GM21528 (cell line): ENCODE results near the gene CEMIP.

Experiments
- ATAC-seq: cut with Tn5 transposase; IDR thresholded peaks from one replicate; pipeline ENCODE4 v1.9.1; 2021; ENCODE audit warnings: mild to moderate bottlenecking, moderate library complexity; ENCODE audit not compliant: unreplicated experiment, low FRiP score

Gene CEMIP

GRCh38 chr15:80816049-80816653, 37.0 kb downstream of the CEMIP start:
- no peak for ATAC-seq

DNA sequence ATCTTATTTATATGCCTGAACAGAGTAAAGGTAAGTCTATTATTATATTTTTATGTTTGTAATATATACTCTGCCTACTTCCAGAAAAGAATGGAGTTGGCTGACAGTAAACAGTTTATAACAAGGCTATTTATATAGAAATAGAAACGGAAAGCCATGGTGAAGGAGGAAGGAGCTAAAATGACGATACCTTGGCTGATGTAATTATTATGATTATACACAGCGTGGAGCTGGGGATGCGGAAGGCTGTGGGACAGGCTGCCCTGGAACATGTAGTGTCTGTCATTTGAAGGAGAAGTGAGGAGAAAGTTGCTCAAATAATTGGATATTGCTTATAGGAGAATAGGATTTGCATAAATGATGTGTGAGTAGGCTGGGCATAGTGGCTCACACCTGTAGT, 37.8 kb downstream of the CEMIP start:
- no peak for ATAC-seq

- no peak for ATAC-seq
Observed at GRCh38 chr15:80817901-80818300, 38.7 kb downstream of the CEMIP start.

DNA sequence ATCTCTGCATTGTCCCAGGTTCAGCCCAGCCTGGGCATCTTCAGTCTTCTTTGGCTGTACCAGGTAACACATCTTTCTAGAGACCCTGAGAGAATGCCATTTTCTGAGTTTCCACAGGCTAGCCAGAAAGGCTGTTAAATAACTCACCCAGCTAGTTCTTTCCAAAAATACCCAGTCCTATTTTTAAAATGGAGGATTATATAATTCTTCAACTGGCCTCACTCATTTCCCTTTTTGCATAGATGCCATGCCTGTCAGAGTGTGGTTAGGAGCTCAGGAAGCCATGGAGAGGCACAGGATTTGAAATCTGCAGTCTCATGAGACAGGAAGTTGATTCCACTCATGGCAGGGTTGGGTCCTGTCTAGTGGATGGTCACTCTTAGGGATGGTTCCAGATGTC, 39.8 kb downstream of the CEMIP start:
- ATAC-seq = no peak

- no peak for ATAC-seq
Observed at GRCh38 chr15:80820092-80820491, 40.9 kb downstream of the CEMIP start.

DNA sequence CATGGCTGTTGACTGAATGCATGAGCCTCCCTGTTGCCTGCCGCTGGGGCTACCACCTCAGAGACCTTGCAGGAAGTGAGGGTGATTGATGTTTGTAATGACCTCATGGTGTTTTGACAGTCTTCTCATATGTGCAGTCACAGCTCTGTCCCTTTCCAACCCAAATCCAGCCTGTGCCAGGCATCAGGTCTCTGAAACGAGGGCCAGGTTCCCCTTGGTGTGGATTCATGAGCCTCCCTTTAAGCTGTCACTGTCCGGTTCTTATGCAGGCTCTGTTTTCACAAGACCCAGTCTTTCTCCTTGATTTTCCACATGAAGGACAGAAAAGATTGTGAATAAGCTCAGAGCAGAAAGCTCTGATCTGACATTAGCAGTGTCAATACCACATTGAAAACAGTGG, 43.1 kb downstream of the CEMIP start:
- ATAC-seq = no peak

- no peak for ATAC-seq
Observed at GRCh38 chr15:80822676-80823075, 43.5 kb downstream of the CEMIP start.

- no peak for ATAC-seq
Observed at GRCh38 chr15:80823120-80823519, 44.0 kb downstream of the CEMIP start.

DNA sequence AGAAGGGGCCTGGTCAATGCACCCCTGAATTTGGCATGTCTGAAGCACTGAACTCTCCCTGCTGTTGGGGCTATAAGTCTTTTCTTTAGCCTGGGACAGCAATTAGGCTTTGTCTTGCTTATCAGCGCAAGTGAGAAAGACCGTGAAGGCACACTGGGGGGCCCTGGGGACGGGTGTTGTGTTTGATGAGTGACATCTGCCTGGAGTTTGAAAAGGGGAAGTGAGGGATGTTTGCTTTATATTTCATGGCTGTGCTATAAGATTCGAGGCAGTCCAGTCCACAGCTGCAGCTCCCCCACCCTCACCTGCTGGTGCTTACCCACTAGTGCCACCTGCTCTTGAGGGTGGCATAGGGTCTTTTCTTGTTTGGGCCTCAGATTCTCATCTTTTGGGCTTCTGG, 44.8 kb downstream of the CEMIP start:
- ATAC-seq = no peak

DNA sequence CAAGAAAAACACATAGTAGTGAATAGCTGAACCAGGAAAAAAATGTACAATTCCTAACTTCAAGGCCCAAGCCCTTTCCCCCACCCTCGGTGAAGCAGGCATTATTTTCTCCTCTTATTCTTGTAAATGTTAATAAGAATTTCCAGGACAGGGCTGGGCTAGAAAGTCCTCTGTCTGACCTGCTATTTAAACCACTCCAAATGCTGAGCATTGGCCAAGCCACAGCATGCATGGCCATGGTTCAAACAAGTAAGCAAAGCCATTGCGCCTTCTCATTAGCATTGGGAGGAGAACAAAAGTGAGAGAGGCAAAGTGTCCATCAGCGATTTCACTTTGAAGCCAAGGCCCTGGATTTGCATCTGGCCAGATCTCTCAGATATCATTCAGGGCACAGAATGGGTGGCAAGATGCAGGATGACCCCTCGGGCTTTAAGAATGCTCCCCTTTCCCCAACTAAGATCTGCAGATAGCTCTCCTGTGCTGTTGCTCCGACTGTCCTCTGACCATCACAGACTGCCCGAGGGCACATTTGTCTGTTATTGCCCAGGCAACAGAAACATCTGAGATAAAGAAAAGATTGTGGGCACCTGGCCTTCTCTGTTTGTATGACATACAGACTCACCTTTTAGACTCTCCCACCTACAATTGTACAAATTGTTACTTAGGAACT, 46.3 kb downstream of the CEMIP start:
- no peak for ATAC-seq

- ATAC-seq = no peak
Observed at GRCh38 chr15:80828796-80829195, 49.6 kb downstream of the CEMIP start.

- no peak for ATAC-seq
Observed at GRCh38 chr15:80830677-80831076, 51.5 kb downstream of the CEMIP start.

- ATAC-seq = no peak
Observed at GRCh38 chr15:80831192-80831591, 52.0 kb downstream of the CEMIP start.

DNA sequence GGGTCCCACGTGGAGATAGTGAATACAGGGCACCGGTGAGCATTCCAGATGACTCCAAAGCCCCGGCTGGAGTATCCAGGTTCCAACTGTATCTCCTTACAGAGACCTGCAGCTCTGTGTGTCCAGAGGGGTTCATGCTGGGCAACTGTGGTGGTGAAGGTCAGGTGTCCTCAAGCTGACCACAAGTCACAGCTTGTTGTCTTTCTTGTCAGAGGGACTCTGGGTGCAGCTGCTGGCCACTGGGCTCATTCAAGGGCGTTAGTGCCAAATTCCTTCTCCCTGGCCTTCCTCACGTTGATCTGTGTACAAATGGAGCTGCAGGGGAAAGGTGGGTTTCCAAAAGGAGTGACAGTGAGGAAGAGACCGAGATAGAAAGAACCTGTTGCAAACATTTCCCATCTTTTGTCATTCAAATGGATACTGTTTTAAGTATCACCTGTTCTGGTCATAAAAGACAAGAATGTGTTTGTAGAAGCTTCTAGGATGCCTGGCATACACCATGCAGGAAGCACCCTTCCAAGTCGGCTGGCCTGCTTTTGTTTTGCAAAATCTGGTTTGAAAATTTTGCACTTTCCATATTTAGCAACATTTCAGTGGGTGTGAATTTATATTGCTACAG, 52.5 kb downstream of the CEMIP start:
- ATAC-seq = no peak

DNA sequence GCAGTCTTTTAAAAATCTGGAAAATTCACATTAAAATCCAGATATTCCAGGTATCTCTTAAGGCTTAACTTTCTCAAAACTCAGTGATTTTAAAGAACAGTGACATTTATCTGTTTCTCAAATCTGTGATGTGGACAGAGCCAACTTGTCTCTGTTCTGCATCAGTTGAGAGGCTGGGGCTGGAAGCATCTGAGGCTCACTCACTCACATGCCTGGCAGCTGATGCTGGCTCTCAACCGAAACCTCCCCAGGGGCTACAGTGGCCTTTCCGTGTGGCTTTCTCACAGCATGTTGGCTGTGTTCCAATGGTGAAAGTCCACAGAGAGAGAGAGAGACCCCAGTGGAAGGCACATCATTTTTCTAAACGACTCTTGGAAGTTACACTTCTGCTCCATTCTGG, 53.5 kb downstream of the CEMIP start:
- no peak for ATAC-seq

GRCh38 chr15:80834402-80834801, 55.2 kb downstream of the CEMIP start:
- ATAC-seq = no peak

- ATAC-seq = no peak
Observed at GRCh38 chr15:80834906-80835305, 55.7 kb downstream of the CEMIP start.

- no peak for ATAC-seq
Observed at GRCh38 chr15:80835336-80835735, 56.2 kb downstream of the CEMIP start.

DNA sequence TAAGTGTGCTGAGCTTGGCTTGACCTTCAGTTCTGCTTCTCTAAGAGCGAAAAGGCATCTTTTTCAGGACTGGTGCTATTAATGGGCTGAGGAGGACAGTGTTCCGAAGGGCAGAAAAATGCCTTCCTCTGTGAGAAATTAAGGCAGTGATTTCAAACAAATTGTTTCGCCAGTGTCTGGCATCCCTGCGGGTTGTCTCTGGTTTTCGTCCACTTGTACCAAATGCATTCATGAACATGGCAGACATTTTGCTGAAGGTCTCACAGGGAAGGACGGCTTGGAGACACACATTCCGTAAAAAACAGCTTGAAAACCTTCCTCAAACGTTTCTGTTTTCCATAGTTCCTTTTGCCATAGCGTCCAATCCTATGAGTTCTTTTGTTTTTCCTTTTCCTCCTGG, 57.1 kb downstream of the CEMIP start:
- ATAC-seq = no peak

- ATAC-seq = no peak
Observed at GRCh38 chr15:80837006-80837405, 57.8 kb downstream of the CEMIP start.

GRCh38 chr15:80838012-80838411, 58.8 kb downstream of the CEMIP start:
- ATAC-seq = no peak

DNA sequence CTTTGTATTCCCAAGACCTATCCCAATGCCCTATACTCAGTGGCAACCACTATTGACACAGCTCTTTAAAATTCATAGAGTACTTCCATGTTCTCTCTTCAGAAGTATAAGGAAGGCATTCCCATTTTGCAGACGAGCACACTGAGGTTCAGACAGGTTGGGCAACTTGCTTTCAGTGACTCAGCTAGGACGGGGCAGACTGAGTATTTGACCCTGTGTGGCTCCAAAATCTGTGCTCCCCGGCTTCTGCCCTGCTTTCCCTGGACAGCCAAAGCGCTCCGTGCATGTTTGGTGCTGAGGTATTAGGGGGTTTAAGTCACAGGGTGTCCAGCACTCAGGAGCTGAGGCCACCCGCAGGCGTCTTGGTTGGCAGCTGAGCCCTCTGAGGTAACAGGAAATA, 59.5 kb downstream of the CEMIP start:
- no peak for ATAC-seq
